ENCODE data around the gene TEX9.
"Not testable (repeated sequence)": the region's sequence is repeated elsewhere in the genome, so short reads cannot be mapped to it uniquely, and the experiment has no call there.

TEX9 gene

GRCh38 chr15:56365075-56365711 is at the start of gene TEX9:
TSS of gene TEX9 (plus strand) at chr15:56365426. CDS start at chr15:56365451, 25 bp downstream.
- peak; percentile 87 for DNase-seq

- not testable (repeated sequence) for DNase-seq
Measured at GRCh38 chr15:56316561-56316960, 48.7 kb upstream of the TEX9 start.

- no peak for DNase-seq
Measured at GRCh38 chr15:56320316-56320715, 44.9 kb upstream of the TEX9 start.

- no peak for DNase-seq
Measured at GRCh38 chr15:56320861-56321260, 44.4 kb upstream of the TEX9 start.

- no peak for DNase-seq
Measured at GRCh38 chr15:56322444-56322843, 42.8 kb upstream of the TEX9 start.

GRCh38 chr15:56323435-56323834 is 41.8 kb upstream of the TEX9 start:
- DNase-seq = no peak

- DNase-seq = no peak
Measured at GRCh38 chr15:56325186-56325585, 40.0 kb upstream of the TEX9 start.

- no peak for DNase-seq
Measured at GRCh38 chr15:56327721-56328502, 37.3 kb upstream of the TEX9 start.

GRCh38 chr15:56337084-56337725 is 28.0 kb upstream of the TEX9 start:
- no peak for DNase-seq

- DNase-seq = no peak
Measured at GRCh38 chr15:56339594-56339993, 25.6 kb upstream of the TEX9 start.

GRCh38 chr15:56341201-56341600 is 24.0 kb upstream of the TEX9 start:
- DNase-seq = no peak

GRCh38 chr15:56342653-56343052 is 22.6 kb upstream of the TEX9 start:
- DNase-seq = no peak

- DNase-seq = no peak
Measured at GRCh38 chr15:56343879-56344278, 21.3 kb upstream of the TEX9 start.

- no peak for DNase-seq
Measured at GRCh38 chr15:56344336-56344735, 20.9 kb upstream of the TEX9 start.

- DNase-seq = no peak
Measured at GRCh38 chr15:56346414-56346813, 18.8 kb upstream of the TEX9 start.

GRCh38 chr15:56349554-56349953 is 15.7 kb upstream of the TEX9 start:
- DNase-seq = no peak

GRCh38 chr15:56351353-56351752 is 13.9 kb upstream of the TEX9 start:
- no peak for DNase-seq

GRCh38 chr15:56351957-56352506 is 13.2 kb upstream of the TEX9 start:
- no peak for DNase-seq

GRCh38 chr15:56353119-56353518 is 12.1 kb upstream of the TEX9 start:
- DNase-seq = no peak

GRCh38 chr15:56353740-56354139 is 11.5 kb upstream of the TEX9 start:
- no peak for DNase-seq

GRCh38 chr15:56356616-56357015 is 8.6 kb upstream of the TEX9 start:
- DNase-seq = no peak

- DNase-seq = no peak
Measured at GRCh38 chr15:56358604-56359003, 6.6 kb upstream of the TEX9 start.

- no peak for DNase-seq
Measured at GRCh38 chr15:56361987-56362386, 3.2 kb upstream of the TEX9 start.

GRCh38 chr15:56366211-56366610 is 985 bp downstream of the TEX9 start:
- DNase-seq = no peak
